OCI-LY1 (cell line): ENCODE results near the gene CCL8.

Experiments used
- CTCF ChIP-seq: fragments of 200-600 bp; sonication (generic), shearing (Covaris generic); IDR thresholded peaks from 2 replicates; pipeline ENCODE4 v1.5.1; 2017; ENCODE audit warnings: mild to moderate bottlenecking, antibody characterized with exemption, low read length, moderate library complexity, mixed read lengths
- EZH2 ChIP-seq: fragments of 200-600 bp; sonication (generic), shearing (Covaris generic); IDR thresholded peaks from 2 replicates; pipeline ENCODE4 v1.8.0; 2017; ENCODE audit warnings: borderline replicate concordance, mixed run types, mild to moderate bottlenecking, antibody characterized with exemption, low read length, moderate library complexity, mixed read lengths

GRCh38 chr17:34311291-34311690 lies 7.9 kb upstream of the CCL8 start:
- TF ChIP-seq CTCF (no peak), EZH2 (no peak)
